ENCODE data around the gene WWOX.
"Not testable (repeated sequence)": the region's sequence is repeated elsewhere in the genome, so short reads cannot be mapped to it uniquely, and the experiment has no call there.

Gene WWOX

GRCh38 chr16:78494105-78494504, 394.7 kb downstream of the WWOX start:
- no peak for DNase-seq

DNA sequence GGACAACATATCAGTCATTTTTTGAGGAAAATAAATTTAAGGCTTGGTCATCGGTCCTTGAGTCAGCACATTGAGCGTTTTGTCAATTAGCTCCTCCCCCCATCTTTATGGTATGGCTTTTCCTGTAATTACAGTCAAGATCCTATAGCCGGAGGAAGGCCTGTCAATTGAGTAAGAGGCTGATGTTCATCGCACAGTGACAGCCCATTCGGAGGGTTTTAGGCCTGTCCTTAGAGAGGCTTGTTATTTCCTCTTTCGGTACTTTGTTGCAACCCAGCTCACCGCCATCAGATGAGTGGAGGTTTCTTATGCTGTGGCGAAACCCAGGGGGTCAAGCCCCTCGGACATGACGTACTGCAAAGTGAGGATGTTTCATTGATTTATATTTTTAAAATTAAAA, 395.2 kb downstream of the WWOX start:
- no peak for DNase-seq

GRCh38 chr16:78496189-78496588, 396.7 kb downstream of the WWOX start:
- DNase-seq = no peak

DNA sequence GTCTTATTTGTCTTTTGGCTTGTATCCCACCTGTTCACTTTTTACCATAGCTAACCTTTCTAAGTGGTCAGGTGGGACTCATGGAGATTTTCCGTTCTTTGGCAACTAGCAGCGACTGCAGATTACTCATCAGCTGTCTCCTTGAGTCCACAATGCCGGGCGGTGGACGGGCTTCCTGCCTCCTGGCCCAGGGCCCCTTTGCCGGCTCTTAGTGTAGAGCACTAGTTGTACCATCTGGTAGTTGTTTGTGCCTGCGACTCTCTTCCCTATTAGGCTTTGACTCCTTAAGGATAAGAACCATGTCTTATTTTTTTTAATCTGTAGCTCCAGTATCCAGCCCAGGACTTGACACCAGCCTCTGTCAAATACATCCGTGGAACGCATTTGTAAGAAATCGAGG, 399.9 kb downstream of the WWOX start:
- no peak for DNase-seq

DNA sequence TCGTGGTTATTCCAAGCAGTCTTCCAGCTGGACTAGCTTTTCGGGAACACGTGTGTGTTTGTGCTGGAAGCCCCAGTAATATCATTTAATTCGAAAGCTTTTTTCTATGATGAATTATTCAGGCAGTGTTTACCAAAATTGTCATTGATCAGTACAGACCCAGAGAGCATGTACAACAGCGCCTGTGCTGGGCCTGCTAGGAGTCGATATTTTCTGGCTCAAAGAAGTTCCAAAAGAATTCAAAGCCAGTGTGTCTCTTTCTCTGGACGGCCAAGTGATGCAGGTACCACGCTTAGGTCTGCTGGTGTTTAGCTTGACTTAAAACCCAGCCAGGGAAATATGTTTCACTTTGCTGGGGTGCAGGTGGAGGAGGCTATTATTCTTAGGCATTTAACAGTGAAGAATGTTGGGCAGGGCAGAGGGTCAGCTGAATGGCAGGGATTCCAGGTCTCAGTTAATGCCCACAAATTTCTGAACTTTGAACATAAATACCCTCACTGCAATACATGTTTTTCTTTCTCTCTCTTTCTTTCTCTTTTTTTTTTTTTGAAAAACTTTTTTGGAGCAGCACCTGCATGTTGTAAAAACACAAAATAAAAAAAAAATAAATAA, 401.3 kb downstream of the WWOX start:
- no peak for DNase-seq

GRCh38 chr16:78501744-78502143, 402.3 kb downstream of the WWOX start:
- no peak for DNase-seq

- DNase-seq = no peak
Measured at GRCh38 chr16:78502812-78503350, 403.4 kb downstream of the WWOX start.

- DNase-seq = peak in 27 of 51 donors; percentile 1 to 74 (median 32)
Measured at GRCh38 chr16:78503602-78504001, 404.1 kb downstream of the WWOX start.

DNA sequence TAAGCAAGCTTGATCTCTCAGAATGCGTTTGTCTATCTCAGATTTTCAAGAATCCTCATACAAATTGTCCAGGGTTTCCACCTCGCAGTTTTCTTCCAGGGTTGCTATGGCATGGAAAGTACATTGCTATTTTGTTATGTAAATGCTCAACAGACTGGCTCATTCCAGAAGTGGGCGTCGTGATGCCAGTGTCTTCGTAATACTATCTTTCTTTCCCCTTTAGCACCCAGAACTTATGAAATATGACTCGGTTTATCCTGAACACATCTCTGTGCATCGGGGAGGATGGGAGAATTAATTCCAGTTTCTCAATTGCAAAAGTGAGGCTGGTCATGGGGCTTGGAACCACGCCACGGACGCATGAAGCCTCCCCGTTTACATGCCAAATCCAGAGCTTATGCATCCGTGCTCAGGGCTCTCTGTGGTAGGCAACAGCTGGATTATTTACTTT, 405.0 kb downstream of the WWOX start:
- DNase-seq = peak in 2 of 51 donors; percentile 6 to 8

GRCh38 chr16:78505036-78505435, 405.6 kb downstream of the WWOX start:
- no peak for DNase-seq

DNA sequence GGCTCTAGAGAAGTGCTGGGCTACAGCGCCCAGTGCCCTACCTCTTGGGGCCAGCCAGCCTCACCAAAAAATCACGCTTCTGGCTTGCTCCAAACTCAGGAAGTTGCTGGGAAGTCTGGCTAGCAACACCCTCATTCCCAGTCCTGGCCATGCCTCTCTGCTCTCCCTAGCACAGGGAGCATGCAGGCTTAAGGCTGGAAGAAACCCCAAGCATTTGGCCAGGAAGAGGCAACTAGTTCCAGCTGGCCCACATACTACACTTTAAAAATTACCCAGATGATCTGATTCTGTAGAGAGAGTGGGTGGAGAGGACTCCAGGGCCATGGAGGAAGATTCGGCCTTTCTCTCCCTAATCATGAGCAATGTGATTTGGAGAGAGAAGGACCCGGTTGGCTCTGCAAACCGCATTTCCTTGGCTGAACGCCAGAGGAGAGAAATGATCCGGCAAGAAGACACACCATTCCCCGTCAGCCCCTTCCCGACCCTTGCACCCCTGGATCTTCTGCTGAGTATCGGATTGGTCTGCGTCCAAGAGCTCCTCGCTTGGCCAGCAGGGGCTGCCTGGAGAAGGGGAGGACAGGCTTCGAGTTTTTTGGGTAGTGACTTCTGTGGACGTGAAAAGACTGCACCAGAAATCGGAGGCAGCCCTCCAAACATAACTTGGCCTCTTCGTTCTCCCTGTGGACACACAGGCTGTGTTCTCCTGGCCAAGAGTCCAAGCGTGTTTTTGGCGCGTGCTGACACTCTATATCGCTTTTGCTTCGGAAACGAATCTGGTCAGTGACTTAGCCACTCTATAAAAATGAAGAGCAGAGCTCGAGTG, 406.3 kb downstream of the WWOX start:
- DNase-seq = peak in 30 of 51 donors; percentile 4 to 62 (median 32)

- peak in 1 of 51 donors; percentile 13 for DNase-seq
Measured at GRCh38 chr16:78506367-78507193, 407.1 kb downstream of the WWOX start.

DNA sequence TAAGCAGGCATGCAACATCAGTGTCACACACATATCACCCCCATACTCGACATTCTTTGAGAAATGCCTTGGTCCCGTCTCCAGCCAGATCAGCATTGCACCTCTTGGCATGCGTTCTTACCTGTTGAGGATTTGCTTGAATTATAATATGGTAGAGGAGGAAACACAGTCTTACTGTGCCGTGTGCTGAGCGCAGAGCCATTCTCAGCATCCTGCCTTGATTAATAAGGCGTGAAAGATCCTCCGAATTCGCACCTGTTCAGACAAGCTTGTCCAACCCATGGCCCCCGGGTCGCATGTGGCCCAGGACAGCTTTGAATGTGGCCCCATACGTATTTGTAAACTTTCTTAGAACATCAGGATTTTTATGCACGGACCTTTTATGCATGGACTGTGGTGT, 408.1 kb downstream of the WWOX start:
- DNase-seq = no peak

GRCh38 chr16:78509965-78510364, 410.5 kb downstream of the WWOX start:
- DNase-seq = no peak

DNA sequence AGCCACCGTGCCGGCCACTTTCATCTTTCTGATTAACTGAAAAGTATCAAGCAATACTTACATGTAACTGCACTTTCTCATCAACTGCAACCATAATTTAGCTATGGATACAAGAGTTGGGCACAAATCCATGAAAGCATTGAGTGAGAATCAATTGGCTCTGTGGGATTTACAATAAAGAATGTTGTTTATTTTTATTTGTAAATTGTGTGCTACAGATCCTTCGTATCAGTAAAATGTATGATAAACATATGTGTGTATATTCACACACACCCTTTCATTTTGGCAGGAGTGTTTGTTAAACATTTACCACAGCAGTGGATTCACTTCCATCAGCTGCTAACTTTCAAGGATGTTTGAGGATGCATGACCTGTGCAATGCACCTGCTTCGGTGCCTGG, 411.0 kb downstream of the WWOX start:
- no peak for DNase-seq

GRCh38 chr16:78513838-78514237, 414.4 kb downstream of the WWOX start:
- no peak for DNase-seq

- not testable (repeated sequence) for DNase-seq
Measured at GRCh38 chr16:78514888-78515287, 415.4 kb downstream of the WWOX start.

DNA sequence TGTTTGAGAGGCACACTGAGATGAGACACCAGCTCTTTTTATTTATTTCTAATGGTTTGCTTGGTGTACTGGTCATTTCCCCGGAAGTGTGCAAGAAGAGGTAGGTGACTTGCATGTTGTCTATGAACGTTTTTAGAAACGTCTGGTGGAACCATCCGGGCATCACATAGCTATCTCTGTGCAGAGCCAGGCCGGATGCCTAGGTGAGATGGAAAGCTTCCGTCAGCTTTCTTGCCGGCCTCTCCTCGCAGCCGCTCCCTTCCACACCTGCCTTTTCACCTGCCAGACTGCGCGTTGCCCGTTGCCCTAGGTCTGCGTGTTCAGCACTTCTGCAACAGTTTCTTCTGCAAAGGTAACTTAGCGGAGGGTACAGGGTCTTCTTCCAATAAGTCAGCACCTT, 416.0 kb downstream of the WWOX start:
- no peak for DNase-seq

GRCh38 chr16:78516006-78516736, 416.7 kb downstream of the WWOX start:
- DNase-seq = no peak

DNA sequence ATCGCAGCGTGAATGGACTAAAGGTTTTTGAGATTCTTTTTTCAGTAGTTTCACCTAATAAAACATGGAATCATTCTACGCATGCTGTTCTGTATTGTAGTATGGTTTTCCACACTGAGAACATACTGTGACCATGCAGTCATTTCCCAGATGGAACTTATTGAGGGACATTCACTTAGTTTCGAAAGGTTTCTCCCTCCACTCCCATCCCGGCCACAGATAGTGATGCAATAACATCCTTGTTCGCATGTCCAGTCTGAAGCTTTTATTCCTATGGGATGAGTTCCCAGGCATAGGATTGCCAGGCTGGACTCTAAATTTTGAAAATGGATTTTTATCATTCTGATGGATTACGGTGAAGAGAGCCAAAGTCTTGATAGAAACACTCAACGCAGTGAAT, 420.4 kb downstream of the WWOX start:
- DNase-seq = no peak

DNA sequence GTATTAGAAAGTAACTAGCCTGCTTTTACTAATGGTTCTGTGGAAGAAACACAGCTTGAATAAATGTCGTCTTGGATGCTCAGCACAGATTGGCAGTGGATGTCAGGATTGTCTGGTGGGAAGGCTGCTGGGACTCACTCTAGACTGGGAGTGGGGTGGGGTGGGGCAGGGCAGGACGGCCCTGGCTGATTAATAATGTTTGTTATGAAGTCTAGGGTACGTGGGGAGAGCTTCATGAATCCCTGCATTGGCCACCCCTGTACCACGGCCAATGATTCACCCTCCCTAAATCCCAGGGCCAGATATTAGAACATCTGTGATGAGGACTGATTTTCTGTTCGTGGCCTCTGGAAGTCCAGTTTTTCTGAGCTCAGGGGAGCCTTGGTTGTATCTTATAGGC, 421.0 kb downstream of the WWOX start:
- no peak for DNase-seq
